T-helper 2 cell (primary cell): ENCODE results near the gene DAZL.
A peak's percentile ranks its signal among the peaks of the same experiment; 100 is the strongest.
"Not testable (repeated sequence)": the region's sequence is repeated elsewhere in the genome, so short reads cannot be mapped to it uniquely, and the experiment has no call there.

Experiments
- DNase-seq, 5 experiments: peaks; one replicate each; pipeline versions ENCODE4 v3.0.0 to v3.0.0-alpha.2; 2012 to 2022
- total RNA-seq, 2 donors: gene quantifications; one replicate each; lab custom pipeline; 2026; lab: John Stamatoyannopoulos, UW

DAZL gene, protein sequence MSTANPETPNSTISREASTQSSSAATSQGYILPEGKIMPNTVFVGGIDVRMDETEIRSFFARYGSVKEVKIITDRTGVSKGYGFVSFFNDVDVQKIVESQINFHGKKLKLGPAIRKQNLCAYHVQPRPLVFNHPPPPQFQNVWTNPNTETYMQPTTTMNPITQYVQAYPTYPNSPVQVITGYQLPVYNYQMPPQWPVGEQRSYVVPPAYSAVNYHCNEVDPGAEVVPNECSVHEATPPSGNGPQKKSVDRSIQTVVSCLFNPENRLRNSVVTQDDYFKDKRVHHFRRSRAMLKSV
- 0.07 to 0.31 reads per million in 2 donors for total RNA-seq

DNA sequence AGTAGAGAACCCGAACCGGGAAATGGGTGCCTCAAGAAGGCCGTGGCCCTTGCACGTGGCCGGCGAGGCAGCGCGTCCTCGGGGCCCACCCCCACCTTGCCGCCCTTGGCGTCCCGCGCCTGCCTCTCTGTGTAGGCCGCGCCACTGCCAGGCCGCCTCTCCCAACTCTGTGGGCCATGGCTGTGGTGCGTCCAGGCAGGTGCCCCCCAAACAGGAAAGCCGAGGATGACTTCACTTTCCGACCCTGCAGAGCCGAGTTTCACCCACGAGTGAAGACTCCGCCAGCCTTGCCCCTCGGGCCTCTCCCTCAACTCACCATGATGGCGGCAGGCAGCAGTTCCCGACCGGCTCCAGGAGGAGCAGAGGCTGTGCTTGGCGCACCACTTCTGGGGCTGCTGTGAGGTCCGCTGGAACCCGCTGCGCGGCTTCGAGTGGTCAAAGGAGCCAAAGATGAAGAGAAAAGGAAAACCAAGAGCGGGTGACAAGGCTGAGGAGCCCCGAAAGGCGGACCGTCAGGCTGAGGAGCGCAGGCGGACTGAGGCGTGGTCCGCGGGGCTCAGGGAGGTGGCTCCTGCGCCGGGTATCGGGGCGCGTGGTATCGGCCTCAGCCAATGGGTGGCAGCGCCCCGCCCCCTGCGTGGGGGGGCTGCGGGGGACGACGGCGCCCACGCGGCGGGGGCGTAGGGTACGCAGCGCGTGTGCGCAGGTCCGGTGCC is at the start of gene DAZL:
TSS of gene DAZL (minus strand) at position 537 of the 716 bp plus-strand sequence. CDS start at position 319, 218 bp downstream.
- no peak for DNase-seq

DNA sequence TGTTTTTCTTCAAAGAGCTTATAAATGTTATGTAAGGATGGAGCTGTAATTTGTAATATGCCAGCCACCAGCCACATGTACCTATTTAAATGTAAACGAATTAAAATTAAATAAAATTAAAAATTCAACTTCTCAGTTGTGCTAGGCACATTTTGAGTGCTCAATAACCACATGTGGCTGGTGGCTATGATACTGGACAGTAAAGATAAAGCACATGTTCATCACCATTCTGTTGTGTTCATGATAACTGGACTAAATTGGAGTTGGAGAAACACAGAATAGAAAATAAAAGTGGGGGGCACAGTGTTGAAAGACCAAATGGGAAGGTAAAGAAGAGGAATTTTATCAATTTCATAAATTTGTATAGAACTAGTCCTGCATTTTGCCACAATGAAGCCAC is 49.8 kb upstream of the DAZL start:
- no peak for DNase-seq

DNA sequence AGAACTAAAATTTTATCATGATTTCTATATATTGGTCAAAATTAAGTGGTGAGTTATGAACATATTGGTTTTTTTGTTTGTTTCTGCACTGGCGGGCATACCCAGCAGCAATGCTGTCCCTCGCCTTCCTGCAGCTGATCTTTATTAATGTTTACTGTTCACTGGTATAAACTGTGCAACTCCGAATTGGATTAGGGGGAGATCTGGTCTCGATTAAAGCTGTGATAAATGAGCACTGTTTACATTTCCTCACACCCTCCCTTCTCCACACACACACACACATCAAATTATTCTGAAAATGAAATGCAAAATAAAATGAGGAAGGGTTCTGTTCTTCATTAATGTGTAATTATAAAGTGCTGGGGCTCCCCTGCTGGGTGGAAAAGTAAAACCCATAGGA is 48.5 kb upstream of the DAZL start:
- DNase-seq, result no peak

DNA sequence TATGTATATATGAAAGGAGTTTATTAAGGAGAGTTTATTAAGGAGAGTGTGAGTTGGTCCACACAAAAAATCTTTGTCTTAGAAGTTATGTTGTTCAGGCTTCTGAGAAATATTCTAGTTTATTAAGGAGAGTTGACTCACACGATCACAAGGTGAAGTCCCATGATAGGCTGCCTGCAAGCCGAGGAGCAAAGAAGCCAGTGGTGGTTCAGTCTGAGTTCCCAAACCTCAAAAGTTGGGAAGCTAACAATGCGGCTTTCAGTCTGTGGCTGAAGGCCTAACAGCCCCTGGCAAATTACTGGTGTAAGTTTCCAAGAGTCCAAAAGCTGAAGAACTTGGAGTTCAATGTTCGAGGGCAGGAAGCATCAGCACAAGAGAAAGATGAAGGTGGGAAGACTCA is 42.4 kb upstream of the DAZL start:
- DNase-seq, result no peak

DNA sequence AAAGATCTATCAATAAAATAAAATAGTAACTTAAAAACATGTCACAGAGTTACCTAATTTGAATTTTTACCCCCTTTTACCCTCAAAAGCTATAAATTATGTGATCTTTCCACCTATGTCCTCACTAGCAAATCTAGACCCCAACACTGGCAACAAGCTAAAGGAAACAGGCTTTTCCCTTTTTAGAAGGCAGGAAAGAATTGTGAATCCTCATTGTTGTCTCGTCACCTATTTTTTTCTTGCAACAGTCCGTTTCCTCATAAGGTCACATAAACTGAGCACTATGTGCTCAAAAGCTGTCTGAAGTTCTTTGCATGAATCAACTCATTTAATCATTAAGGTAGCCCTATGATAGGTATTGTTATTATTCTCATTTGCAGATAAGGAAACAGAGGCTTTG is 34.6 kb upstream of the DAZL start:
- no peak for DNase-seq

DNA sequence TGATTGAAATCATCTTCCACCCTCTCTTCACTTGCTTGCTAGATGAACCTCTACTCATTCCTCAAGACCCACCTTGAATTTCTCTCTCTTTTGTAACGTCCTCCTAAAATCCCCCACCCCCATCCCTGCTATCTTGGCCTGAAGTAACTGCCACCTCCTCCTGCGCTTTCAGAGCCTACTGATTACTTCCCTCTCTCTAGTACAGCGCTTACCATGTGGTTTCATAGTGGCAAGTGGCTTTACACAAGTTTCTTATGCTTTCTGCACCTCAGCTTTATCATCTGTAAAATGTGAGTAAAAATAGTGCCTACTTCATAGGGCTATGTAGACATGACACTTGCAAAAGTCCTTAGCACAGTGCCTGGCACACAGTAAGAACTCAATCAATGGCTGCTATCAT is 28.7 kb upstream of the DAZL start:
- DNase-seq, result no peak

DNA sequence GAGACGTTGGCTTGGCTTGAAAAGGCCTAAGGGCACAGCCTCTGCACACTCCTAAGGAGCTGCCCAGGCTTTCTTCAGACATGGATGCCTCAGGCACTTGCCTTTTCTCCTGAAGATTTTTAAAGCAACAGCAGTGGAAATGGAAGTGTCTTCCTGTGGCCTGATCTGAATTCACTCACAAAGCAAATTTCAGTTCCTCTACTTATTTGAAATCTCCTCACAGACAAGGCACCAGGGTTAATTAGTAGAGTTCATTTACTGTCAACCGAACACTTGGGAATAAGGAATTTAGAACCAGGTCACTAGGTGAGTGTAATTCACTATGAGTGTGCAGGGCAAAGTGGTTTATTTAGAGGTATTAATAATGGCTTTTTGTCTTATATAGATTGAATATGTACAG is 27.2 kb upstream of the DAZL start:
- DNase-seq, result no peak

DNA sequence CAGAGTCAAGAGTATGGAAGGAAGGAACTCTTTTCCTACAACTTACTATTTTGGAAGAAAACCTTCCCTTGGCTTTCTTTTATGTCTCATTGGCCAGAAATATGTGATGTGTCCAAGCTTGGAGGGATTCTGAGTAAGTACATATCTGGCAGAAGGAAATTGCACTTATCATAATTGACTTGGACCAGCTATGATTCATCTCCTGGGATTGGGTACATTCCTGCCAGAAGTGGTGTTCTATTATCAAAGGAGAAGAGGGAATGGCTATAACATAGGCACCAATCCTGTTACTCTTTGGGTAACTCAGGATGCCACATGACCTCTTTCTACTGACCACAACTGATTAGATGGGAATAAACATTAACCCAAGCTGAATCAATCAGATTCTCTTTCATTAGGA is 13.5 kb upstream of the DAZL start:
- DNase-seq, result no peak

DNA sequence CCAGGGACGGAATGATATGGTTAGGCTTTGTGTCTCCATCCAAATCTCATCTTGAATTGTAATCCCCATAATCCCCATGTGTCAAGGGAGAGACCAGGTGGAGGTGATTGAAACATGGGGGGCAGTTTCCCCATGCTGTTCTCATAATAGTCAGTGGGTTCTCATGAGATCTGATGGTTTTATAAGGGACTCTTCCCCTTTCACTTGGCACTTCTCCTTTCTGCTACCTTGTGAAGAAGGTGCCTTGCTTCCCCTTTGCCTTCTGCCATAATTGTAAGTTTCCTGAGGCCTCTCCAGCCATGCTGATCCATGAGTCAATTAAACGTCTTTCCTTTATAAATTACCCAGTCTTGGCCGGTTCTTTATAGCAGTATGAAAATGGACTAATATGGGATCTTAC is 11.9 kb upstream of the DAZL start:
- DNase-seq, result not testable (repeated sequence)

DNA sequence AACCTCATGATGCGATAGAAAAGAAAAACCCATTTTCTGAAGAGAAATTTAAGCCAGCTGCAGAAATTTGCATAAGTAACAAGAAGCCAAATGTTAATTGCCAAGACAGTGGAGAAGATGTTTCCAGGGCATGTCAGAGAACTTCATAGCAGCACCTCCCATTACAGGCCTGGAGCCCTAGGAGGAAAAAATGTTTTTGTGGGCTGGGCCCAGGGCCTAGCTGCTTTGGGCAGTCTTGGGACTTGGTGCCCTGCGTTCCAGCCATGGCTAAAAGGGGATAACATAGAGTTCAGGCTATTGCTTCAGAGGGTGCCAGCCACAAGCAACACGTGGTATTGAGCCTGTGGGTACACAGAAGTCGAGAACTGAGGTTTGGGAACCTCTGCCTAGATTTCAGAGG is 10.9 kb upstream of the DAZL start:
- DNase-seq, result no peak

DNA sequence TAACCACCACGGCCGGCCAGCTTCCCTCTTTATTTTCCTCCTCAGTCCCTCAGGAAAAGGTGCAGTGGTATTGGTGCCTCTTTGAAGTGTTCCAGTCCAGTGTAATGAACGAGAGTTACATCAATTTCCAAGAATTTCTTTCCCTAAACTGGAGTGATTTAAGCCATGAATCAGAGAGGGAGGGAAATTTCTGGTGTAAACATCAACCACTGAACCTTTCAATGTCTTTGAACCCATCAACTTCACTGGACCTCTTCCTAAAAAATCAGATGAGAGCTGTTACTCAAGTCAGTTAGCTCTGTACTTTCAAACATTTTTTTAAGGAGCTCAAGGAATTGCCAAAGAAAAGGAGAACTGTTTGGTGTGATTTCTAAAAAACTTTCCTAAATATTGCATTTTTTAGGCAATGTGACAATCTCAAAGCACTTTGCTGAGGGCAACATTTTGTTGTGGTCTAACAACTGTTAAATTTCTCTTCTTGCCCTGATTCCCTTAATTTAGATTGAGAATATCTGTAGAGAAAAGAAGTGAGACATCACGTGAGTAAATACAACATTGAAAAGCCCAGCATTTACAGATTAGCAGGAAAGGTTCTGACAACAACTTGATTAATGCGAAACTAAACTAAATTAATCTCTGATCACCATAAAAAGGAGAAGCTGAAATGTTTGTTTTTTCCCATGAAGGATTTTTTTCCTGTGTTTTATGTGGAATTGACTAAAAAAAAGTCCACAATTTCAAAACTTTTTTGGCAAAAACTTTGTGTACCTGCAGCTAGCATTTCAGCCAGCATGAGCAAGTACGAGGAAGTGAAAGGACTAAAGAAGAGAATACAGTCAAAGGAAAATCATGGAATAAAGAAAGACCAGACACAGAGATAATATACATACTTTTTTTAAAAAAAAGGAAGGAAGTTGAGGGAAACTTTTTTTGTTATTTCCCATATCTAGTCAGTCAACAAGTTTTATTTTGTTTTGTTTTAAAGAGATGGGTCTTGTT is 9.1 kb upstream of the DAZL start:
- DNase-seq, result no peak

DNA sequence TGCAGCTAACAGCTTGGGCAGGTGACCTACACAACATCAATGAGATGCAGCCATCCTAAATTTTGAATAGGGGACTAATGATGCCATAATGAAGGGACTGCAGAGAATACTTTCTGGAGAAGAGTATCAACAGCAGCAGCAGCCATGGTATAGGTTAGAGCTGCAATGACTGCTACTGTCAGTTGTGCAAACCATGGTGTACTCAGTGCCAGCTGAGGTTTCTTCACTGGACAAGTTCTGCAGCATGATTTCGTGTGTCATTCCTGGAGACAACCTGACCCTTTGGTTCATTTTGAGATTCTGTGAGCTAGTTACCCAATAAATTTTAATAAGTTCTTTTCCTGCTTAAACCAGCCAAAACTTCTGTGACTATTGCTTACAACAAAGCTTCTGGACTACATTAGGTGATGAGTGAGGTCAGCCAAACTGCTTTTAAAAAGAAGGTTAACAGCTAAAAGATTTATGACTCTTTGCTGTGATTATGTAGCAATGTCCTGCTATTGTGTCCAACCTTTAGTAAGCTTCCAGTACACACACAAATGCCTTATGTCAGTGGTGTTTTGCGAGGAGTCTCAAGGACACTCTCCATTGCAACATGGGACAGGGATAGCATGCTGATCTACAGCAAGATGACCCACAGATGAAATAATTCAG is 4.8 kb upstream of the DAZL start:
- no peak for DNase-seq

DNA sequence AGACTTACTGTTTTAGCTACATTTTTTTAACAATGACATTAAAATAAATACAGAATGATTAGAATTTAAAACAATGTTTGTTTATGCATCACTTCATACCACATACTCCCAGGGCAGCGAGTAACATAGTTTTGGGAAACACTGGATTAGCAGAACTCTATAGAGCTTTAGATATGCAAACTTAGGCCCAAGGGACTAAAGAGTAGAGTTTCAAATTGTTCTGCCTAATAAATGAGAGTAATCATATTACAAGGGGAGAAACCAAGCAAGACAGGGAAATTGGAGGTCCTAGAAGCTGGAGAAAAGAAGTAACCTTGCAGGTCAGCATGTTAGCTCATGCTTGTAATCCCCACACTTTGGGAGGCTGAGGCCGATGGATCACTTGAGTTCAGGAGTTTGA is 3.6 kb upstream of the DAZL start:
- no peak for DNase-seq

DNA sequence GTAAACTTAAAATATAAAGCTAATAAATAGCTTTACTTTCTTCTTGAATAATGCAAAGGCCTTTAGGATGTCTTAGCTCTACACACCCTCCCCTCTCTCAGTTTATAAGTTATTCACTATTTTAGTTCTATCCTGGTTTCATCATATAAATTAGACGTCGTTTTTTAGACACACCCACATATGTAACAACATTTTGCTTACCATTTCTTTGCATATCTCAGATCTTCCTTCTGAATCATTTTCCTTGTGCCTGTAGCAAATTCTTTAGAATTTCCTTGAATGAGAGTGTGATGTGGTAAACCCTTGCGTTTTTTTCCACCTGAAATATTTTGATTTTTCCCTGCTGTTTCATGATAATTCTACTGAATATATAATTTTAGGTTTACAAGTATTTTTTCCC is 2.5 kb upstream of the DAZL start:
- DNase-seq, result no peak

DNA sequence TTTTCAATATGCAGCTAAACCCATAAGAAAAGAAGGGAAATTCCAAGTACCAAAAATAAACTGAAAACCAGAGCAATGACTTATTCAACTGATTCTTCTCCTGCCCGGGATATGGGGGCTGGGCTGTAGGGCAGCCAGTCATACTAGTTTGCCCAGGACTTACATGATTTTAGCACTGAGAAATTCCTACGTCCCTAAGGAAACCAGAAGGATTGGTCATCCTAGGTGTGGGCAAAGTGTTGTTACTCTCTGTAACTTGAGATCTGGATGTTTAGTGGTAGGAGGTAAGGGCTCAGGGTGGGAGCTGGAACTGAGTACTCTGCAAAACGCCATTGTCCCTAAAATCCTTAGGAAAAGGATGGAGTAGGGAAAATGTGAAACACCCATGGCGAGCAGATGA is 1.2 kb upstream of the DAZL start:
- DNase-seq, result no peak

DNA sequence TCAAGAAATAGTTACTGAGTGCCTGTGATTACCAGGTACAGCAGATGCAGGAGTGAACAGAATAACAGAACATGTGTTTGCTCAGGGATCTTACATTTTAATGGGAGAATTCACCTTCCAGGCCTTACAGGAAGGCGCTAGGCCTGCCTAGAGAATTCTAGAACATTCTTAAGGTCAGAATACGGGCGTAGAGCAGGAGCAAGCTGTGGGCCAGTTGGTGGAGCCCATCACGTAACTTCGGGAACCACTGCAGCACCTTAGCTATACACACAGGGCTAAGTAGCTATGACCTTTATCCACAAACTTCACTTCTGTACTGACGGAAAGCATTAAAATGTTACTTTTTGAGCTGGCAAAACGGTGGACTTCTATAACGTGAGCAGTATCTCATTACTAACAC is 743 bp upstream of the DAZL start:
- DNase-seq, result no peak

DNA sequence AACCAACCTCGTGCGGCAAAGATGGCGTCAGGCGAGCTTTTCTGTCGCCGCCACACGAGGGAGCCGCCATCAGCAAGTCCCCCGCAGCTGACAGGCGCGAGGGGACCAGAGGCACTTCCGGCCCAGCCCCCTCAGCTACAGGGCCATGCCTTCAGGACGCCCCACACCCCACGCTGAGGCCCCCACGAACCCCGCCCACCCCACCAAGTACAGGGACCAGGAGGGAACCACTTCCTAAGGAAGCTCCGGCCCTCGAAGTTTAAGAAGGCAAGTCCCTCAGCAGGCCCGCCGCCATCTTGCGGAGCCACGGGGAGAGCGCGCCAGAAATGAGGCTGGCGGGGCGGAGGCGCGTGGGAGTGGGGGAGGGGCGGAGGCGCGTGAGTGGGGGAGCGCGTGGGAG is 790 bp downstream of the DAZL start:
- no peak for DNase-seq

DNA sequence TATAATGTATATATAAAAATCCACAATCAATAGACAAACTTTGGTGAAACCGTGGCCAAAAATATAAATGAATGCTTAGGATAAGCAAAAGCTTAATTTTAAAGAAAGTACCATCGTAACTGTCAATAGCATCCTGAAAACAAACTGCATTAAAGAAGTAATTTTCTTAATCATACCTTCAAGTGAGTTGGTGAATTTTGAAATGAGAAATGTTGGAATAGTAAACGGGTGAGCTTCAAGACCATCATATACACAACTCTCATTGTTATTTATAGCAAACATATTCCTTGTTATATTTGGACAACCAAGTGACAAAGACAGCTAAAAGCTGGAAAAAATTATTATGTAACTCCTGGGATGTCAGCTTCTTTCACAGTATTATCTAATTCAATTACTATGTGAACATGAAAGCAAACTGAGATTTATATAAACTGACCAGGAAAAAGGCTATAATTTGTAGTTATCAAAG is 3.7 kb downstream of the DAZL start:
- DNase-seq, result no peak

DNA sequence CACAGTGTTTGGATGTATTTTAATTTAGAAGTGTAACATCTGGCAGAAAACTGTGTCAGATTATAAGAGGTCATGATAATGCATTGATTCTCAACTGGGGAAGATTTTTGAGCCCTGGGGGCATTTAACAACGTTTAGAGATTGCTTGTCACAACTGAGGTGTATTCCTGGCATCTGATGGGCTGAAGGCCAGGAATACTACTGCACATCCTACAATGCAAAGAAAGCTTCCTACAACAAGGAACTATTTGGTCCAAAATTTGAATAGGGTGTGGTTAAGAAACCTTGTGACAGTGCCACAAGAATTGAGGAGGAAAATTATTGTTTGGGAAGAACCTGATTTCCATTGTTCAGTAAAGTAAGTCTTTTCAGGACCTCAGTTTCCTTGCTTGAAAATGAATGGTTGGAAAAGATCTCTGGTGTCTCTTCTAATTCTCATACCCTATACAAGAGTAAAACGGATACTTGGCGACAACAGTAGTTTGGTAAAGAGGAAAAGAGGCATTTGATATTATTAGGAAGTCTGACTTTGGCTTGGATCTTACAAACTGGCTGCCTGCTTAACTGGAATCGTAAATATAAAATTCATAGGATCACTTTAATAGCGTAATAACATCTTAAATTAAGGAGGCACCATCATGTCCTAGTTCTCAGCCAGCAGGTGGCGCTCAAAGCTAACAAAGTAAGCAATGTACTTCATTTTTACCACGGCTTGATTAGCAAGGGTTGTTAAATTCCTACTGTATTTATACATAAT is 4.3 kb downstream of the DAZL start:
- DNase-seq, result peak; percentile 51 to 78 (median 68)

DNA sequence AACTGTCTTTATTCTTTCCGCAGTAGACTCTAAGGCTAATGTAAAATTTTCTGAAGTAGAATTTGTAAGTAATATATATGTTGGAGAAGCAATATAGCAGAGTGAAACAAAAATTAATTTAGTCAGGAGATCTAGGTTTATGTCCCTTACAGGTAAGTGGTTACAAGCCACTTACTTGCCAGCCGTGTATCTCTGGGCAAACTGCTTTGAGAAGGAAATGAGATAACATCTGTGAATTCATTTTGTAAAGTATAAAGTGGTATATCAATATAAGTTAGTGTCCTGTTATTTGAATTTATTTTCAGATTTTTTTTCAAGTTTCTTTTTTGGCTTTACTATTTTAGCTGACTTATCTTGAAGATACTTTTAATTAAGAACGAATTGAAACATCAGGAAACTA is 5.5 kb downstream of the DAZL start:
- DNase-seq, result peak in 1 of 5 experiments; percentile 58

DNA sequence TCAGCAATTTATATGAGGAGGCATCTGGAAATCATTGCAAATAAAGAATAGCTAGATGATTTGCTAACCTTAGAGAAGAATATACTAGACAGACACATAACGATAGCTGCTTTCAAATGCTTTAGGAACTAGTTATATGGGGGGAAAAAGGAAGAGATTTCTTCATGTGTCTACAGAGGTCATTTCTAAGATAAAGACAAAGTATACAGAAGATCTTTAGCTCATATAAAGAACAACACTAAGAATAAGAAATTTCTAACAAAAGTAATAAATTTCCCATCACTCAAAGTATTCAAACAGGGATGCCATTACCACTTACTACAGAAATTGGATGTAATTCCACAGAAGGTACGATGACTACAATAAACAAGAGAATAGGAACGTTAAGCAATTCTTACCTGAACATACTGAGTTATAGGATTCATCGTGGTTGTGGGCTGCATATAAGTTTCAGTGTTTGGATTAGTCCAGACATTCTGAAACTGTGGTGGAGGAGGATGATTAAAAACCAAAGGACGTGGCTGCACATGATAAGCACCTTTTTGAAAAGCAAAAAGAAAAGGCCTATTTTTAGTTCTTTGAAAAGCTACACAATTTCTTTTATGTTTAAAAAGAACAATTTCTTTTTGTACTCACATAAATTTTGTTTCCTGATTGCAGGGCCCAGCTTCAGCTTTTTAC is 8.7 kb downstream of the DAZL start:
- peak in 1 of 5 experiments; percentile 82 for DNase-seq
